Neural cell (in vitro differentiated cells): ENCODE data around the gene RBM19. TPM values are rescaled to one million over a fixed set of nuclear protein-coding genes. Genes with fewer than 3 reads are reported as not detected.

ENCODE experiments used
- H2AFZ ChIP-seq: fragments of 200-600, 300-800 bp; sonication (generic), shearing (Covaris generic); 2 replicates; pipeline ENCODE4 v1.6.0; 2014; ENCODE audit warnings: low read depth, mild to moderate bottlenecking, antibody characterized with exemption, low read length, moderate library complexity
- H3F3A ChIP-seq: fragments of 200-600 bp; shearing (Covaris generic); 2 replicates; pipeline ENCODE4 v1.6.1; 2016; ENCODE audit warnings: mild to moderate bottlenecking, moderate library complexity, mixed read lengths, antibody characterized with exemption, low read length; ENCODE audit not compliant: insufficient read depth, poor library complexity, severe bottlenecking
- H3K27ac ChIP-seq: fragments of 200-600, 300-800 bp; sonication (generic), shearing (Covaris generic); 2 replicates; pipeline ENCODE4 v1.5.1; 2014; ENCODE audit warnings: mild to moderate bottlenecking, low read length, moderate library complexity
- H3K27me3 ChIP-seq: fragments of 300-800, 200-600 bp; sonication (generic), shearing (Covaris generic); 2 replicates; pipeline ENCODE4 v1.6.0; 2014; ENCODE audit warnings: mild to moderate bottlenecking, low read depth, low read length, moderate library complexity; ENCODE audit not compliant: insufficient read depth
- H3K36me3 ChIP-seq: fragments of 300-800, 200-600 bp; sonication (generic), shearing (Covaris generic); 2 replicates; pipeline ENCODE4 v1.5.1; 2014; ENCODE audit warnings: mild to moderate bottlenecking, antibody characterized with exemption, low read length, moderate library complexity; ENCODE audit not compliant: insufficient read depth
- H3K4me2 ChIP-seq: fragments of 300-800, 200-600 bp; sonication (generic), shearing (Covaris generic); 2 replicates; pipeline ENCODE4 v1.6.0; 2014; ENCODE audit warnings: mild to moderate bottlenecking, low read length
- H3K4me3 ChIP-seq: fragments of 300-800, 200-600 bp; sonication (generic), shearing (Covaris generic); 2 replicates; pipeline ENCODE4 v1.5.1; 2014; ENCODE audit warnings: mild to moderate bottlenecking, low read length, moderate library complexity
- H3K79me2 ChIP-seq: fragments of 200-600 bp; shearing (Covaris generic); replicated peaks from 2 replicates; pipeline ENCODE4 v1.6.0; 2014; ENCODE audit warnings: mild to moderate bottlenecking, low read length, moderate library complexity; ENCODE audit not compliant: insufficient read depth
- H3K9ac ChIP-seq: fragments of 300-800, 200-600 bp; sonication (generic), shearing (Covaris generic); 2 replicates; pipeline ENCODE4 v1.6.1; 2016; ENCODE audit warnings: mild to moderate bottlenecking, low read length, mixed read lengths
- H3K9me2 ChIP-seq: fragments of 200-600 bp; shearing (Covaris generic); 2 replicates; pipeline ENCODE4 v1.6.1; 2016; ENCODE audit warnings: mild to moderate bottlenecking, low read length, mixed read lengths; ENCODE audit not compliant: insufficient read depth
- H3K9me3 ChIP-seq: fragments of 200-600, 300-800 bp; sonication (generic), shearing (Covaris generic); 2 replicates; pipeline ENCODE4 v1.6.1; 2016; ENCODE audit warnings: mild to moderate bottlenecking, mixed run types, low read length, moderate library complexity, mixed read lengths
- H4K20me1 ChIP-seq: fragments of 200-600 bp; shearing (Covaris generic); 2 replicates; pipeline ENCODE4 v1.6.1; 2016; ENCODE audit warnings: mild to moderate bottlenecking, mixed run types; ENCODE audit not compliant: insufficient read depth
- EP300 ChIP-seq: fragments of 450-650 bp; conservative IDR thresholded peaks from 2 replicates; pipeline ENCODE4 v1.6.1; 2014; ENCODE audit warnings: antibody characterized with exemption, mild to moderate bottlenecking, moderate library complexity; ENCODE audit not compliant: poor library complexity, severe bottlenecking
- EZH2 ChIP-seq: fragments of 200-600, 300-800 bp; shearing (Covaris generic), sonication (generic); IDR thresholded peaks from 2 replicates; pipeline ENCODE4 v1.6.1; 2014; ENCODE audit warnings: antibody characterized with exemption, low read length, borderline replicate concordance, mild to moderate bottlenecking; ENCODE audit not compliant: insufficient read depth, poor library complexity, severe bottlenecking
- MXI1 ChIP-seq: fragments of 450-650 bp; conservative IDR thresholded peaks from 2 replicates; pipeline ENCODE4 v1.6.1; 2014; ENCODE audit warnings: antibody characterized with exemption, mild to moderate bottlenecking; ENCODE audit not compliant: poor library complexity, severe bottlenecking
- POLR2AphosphoS5 ChIP-seq: IDR thresholded peaks from 2 replicates; pipeline ENCODE4 v1.6.1; 2012
- RAD21 ChIP-seq: fragments of 450-650 bp; conservative IDR thresholded peaks from 2 replicates; pipeline ENCODE4 v1.6.1; 2014; ENCODE audit warnings: antibody characterized with exemption, mild to moderate bottlenecking, moderate library complexity
- SMC3 ChIP-seq: fragments of 450-650 bp; conservative IDR thresholded peaks from 2 replicates; pipeline ENCODE4 v1.6.1; 2014; ENCODE audit warnings: antibody characterized with exemption, mild to moderate bottlenecking, moderate library complexity; ENCODE audit not compliant: poor library complexity
- TAF1 ChIP-seq: IDR thresholded peaks from 2 replicates; pipeline ENCODE4 v1.6.1; 2012; ENCODE audit warnings: low read depth
- polyA plus RNA-seq: library from polyadenylated mRNA; depleted of rRNA; stranded (reverse); fragments of >200 nt; gene quantifications from 2 replicates; pipeline ENCODE4 v1.2.3, GENCODE V29; 2014
- TF ChIP-seq, protein P1 (sequence below): fragments of 450-650 bp; IDR thresholded peaks from 2 replicates; pipeline ENCODE4 v1.5.1; 2014; ENCODE audit warnings: antibody characterized with exemption, mild to moderate bottlenecking, moderate library complexity; ENCODE audit not compliant: poor library complexity, severe bottlenecking
- TF ChIP-seq, protein P2 (sequence below): IDR thresholded peaks from 2 replicates; pipeline ENCODE4 v1.6.1; 2012; ENCODE audit warnings: borderline replicate concordance

The RBM19 gene
- polyA plus RNA-seq, 1 donor from 2014 or later: 14.2 TPM

DNA sequence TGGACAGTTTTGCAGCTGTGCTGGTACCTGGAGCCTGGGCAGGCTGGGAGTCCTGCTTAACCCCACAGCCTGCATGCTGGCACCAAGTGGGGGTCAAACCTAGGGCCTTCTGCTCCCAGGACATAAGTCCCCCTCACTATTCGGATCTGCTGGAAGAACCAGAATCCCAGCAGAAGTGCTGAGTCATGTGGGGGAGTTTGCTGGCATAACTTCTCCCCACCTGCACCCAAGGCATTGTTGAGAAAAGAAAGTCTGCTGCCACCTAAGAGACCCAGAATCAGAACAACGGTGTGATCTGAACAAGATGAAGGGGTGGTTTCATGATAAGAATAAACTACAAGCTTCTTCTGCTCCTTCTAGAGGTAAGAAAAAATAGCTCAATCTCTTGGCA is 102.7 kb downstream of the RBM19 start:
- no peak overlapping the region for H3K4me2 ChIP-seq

DNA sequence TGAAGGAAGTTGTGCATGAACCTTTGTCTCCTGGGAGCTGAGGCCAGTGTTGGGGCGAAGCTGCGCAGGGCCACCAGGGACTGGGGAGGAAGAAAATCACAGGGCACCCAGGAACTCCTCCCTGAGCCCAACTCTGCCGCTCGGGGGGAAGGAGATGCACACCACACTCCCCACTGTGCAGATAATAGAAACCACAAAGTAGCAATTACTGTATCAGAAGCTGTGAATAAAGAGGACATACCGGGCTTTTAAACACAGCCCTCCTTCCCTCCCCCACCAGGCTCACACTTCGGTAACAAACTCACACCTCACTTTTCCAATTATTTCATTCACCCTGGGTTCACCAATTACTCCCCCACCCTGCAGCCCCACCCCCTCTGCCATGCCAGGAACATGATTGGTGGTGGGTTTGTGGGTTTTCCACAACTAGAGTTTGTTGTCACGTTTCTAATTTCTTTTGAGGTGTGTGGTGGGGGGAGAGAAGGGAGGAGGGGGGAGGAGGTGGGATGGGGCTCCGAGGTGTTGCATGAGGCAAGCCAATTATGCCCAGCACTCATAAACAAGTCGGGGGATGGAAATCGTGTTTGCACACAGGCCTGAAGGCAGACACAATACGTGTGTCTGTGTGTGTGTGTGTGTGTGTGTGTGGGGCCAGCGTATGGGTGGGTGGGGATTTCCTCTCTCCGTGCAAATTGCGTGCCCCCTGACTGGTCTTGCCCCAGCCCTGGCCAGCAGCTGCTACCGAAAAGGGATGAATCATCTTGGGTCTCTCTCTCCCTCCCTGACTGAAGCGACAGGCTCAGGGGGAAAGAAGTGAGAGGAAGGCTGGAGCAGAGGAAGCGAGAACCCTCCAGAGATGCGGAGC is 103.3 kb downstream of the RBM19 start:
- Histone ChIP-seq H2AFZ (no peak overlapping the region), H3K4me2 (no peak overlapping the region), H3K9ac (no peak overlapping the region)

More for the DNA sequence above, 102.7 kb downstream of the RBM19 start:
- H3K9me2 ChIP-seq: no peaks in the 10 kb centered on the region
- no peaks in the 10 kb centered on the region for H3K27me3 ChIP-seq
- no peak overlapping the region for H3K9ac ChIP-seq
- TF ChIP-seq SMC3 (no peak), EZH2 (no peak), RAD21 (no peak), POLR2AphosphoS5 (no peak), EP300 (no peak), MXI1 (no peak)
- TF ChIP-seq, protein P1, sequence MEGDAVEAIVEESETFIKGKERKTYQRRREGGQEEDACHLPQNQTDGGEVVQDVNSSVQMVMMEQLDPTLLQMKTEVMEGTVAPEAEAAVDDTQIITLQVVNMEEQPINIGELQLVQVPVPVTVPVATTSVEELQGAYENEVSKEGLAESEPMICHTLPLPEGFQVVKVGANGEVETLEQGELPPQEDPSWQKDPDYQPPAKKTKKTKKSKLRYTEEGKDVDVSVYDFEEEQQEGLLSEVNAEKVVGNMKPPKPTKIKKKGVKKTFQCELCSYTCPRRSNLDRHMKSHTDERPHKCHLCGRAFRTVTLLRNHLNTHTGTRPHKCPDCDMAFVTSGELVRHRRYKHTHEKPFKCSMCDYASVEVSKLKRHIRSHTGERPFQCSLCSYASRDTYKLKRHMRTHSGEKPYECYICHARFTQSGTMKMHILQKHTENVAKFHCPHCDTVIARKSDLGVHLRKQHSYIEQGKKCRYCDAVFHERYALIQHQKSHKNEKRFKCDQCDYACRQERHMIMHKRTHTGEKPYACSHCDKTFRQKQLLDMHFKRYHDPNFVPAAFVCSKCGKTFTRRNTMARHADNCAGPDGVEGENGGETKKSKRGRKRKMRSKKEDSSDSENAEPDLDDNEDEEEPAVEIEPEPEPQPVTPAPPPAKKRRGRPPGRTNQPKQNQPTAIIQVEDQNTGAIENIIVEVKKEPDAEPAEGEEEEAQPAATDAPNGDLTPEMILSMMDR: no peak
- no peaks in the 10 kb centered on the region for H3K9me3 ChIP-seq
- H3K27ac ChIP-seq: peak overlapping the region; percentile 17
- H4K20me1 ChIP-seq: no peaks in the 10 kb centered on the region
- no peaks in the 10 kb centered on the region for H3F3A ChIP-seq
- H3K79me2 ChIP-seq: no peaks in the 10 kb centered on the region
- no peak overlapping the region for H2AFZ ChIP-seq
- no peaks in the 10 kb centered on the region for H3K36me3 ChIP-seq
- H3K4me3 ChIP-seq: no peak overlapping the region

More for the DNA sequence above, 103.3 kb downstream of the RBM19 start:
- Histone ChIP-seq H3K9me3 (no peaks in the 10 kb centered on the region), H4K20me1 (no peaks in the 10 kb centered on the region), H3K4me3 (peak overlapping the region; percentile 26), H3K36me3 (no peaks in the 10 kb centered on the region), H3K9me2 (no peaks in the 10 kb centered on the region), H3K79me2 (no peaks in the 10 kb centered on the region), H3F3A (no peaks in the 10 kb centered on the region), H3K27ac (peak overlapping the region; percentile 48), H3K27me3 (no peaks in the 10 kb centered on the region)
- TF ChIP-seq, protein P2, sequence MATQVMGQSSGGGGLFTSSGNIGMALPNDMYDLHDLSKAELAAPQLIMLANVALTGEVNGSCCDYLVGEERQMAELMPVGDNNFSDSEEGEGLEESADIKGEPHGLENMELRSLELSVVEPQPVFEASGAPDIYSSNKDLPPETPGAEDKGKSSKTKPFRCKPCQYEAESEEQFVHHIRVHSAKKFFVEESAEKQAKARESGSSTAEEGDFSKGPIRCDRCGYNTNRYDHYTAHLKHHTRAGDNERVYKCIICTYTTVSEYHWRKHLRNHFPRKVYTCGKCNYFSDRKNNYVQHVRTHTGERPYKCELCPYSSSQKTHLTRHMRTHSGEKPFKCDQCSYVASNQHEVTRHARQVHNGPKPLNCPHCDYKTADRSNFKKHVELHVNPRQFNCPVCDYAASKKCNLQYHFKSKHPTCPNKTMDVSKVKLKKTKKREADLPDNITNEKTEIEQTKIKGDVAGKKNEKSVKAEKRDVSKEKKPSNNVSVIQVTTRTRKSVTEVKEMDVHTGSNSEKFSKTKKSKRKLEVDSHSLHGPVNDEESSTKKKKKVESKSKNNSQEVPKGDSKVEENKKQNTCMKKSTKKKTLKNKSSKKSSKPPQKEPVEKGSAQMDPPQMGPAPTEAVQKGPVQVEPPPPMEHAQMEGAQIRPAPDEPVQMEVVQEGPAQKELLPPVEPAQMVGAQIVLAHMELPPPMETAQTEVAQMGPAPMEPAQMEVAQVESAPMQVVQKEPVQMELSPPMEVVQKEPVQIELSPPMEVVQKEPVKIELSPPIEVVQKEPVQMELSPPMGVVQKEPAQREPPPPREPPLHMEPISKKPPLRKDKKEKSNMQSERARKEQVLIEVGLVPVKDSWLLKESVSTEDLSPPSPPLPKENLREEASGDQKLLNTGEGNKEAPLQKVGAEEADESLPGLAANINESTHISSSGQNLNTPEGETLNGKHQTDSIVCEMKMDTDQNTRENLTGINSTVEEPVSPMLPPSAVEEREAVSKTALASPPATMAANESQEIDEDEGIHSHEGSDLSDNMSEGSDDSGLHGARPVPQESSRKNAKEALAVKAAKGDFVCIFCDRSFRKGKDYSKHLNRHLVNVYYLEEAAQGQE: peak; percentile 43
- no peak for TF ChIP-seq TAF1
- TF ChIP-seq POLR2AphosphoS5: peak; percentile 19
